ACC112 (cell line): ENCODE results near the gene RPUSD2.
A peak's percentile ranks its signal among the peaks of the same experiment; 100 is the strongest.

Source experiments
- H2AFZ ChIP-seq: fragments of 200-600 bp; sonication (generic); one replicate; pipeline ENCODE4 v1.6.0; 2017; ENCODE audit warnings: antibody characterized with exemption, low read length; ENCODE audit not compliant: unreplicated experiment
- H3K27ac ChIP-seq: fragments of 200-600 bp; sonication (generic); 2 replicates; pipeline ENCODE4 v1.5.1; 2014; ENCODE audit warnings: low read depth, mild to moderate bottlenecking, antibody characterized with exemption, low read length, moderate library complexity
- H3K27me3 ChIP-seq: fragments of 200-600 bp; sonication (generic); 2 replicates; pipeline ENCODE4 v1.6.1; 2014; ENCODE audit warnings: mild to moderate bottlenecking, antibody characterized with exemption, low read length, moderate library complexity, mixed read lengths; ENCODE audit not compliant: insufficient read depth
- H3K36me3 ChIP-seq: fragments of 200-600 bp; sonication (generic); 2 replicates; pipeline ENCODE4 v1.6.1; 2016; ENCODE audit warnings: mild to moderate bottlenecking, antibody characterized with exemption, low read length, moderate library complexity, mixed read lengths; ENCODE audit not compliant: insufficient read depth
- H3K4me1 ChIP-seq: fragments of 200-600 bp; sonication (generic); one replicate; pipeline ENCODE4 v1.6.1; 2016; ENCODE audit warnings: low read length, mixed read lengths; ENCODE audit not compliant: insufficient read depth, unreplicated experiment, control insufficient read depth
- H3K4me3 ChIP-seq: fragments of 200-600 bp; sonication (generic); 2 replicates; pipeline ENCODE4 v1.5.1; 2014; ENCODE audit warnings: mild to moderate bottlenecking, low read depth, low read length
- H3K79me2 ChIP-seq: fragments of 200-600 bp; sonication (generic); one replicate; pipeline ENCODE4 v1.6.0; 2016; ENCODE audit warnings: low read length; ENCODE audit not compliant: control insufficient read depth, unreplicated experiment, insufficient read depth

The RPUSD2 gene

GRCh38 chr15:40545457-40545856 is 23.6 kb upstream of the RPUSD2 start:
- Histone ChIP-seq H3K27me3 (no peaks in the 10 kb centered on the region), H3K27ac (no peak overlapping the region), H3K36me3 (peaks cover 4% of the 10 kb centered on the region; the same call in 1 of the 2 replicates), H3K4me1 (no peaks in the 10 kb centered on the region), H2AFZ (no peak overlapping the region), H3K79me2 (no peaks in the 10 kb centered on the region), H3K4me3 (no peak overlapping the region)

- Histone ChIP-seq H3K27ac (no peak overlapping the region), H3K79me2 (no peaks in the 10 kb centered on the region), H2AFZ (no peak overlapping the region), H3K4me1 (no peaks in the 10 kb centered on the region), H3K27me3 (no peaks in the 10 kb centered on the region), H3K4me3 (no peak overlapping the region), H3K36me3 (peaks cover 4% of the 10 kb centered on the region; the same call in 1 of the 2 replicates)
Observed at GRCh38 chr15:40548610-40549009, 20.5 kb upstream of the RPUSD2 start.

GRCh38 chr15:40549894-40550293 is 19.2 kb upstream of the RPUSD2 start:
- Histone ChIP-seq H2AFZ (no peak overlapping the region), H3K27me3 (no peaks in the 10 kb centered on the region), H3K27ac (no peak overlapping the region), H3K36me3 (peaks cover 4% of the 10 kb centered on the region; the same call in 1 of the 2 replicates), H3K79me2 (no peaks in the 10 kb centered on the region), H3K4me1 (no peaks in the 10 kb centered on the region), H3K4me3 (no peak overlapping the region)

- Histone ChIP-seq H2AFZ (no peak overlapping the region), H3K36me3 (peaks cover 7% of the 10 kb centered on the region; the same call in 1 of the 2 replicates), H3K79me2 (no peaks in the 10 kb centered on the region), H3K27ac (no peak overlapping the region), H3K27me3 (no peaks in the 10 kb centered on the region), H3K4me1 (no peaks in the 10 kb centered on the region), H3K4me3 (no peak overlapping the region)
Observed at GRCh38 chr15:40550341-40551037, 18.6 kb upstream of the RPUSD2 start.

GRCh38 chr15:40554161-40554525 is 15.0 kb upstream of the RPUSD2 start:
- H3K4me3 ChIP-seq: no peak overlapping the region

GRCh38 chr15:40555876-40556275 is 13.2 kb upstream of the RPUSD2 start:
- peaks cover 10% of the 10 kb centered on the region for H3K36me3 ChIP-seq
- no peak overlapping the region for H2AFZ ChIP-seq
- H3K4me1 ChIP-seq: no peaks in the 10 kb centered on the region

More at GRCh38 chr15:40554161-40554525, 15.0 kb upstream of the RPUSD2 start:
- Histone ChIP-seq H3K27me3 (no peaks in the 10 kb centered on the region), H3K4me1 (no peaks in the 10 kb centered on the region), H3K79me2 (no peaks in the 10 kb centered on the region), H3K27ac (no peak overlapping the region), H3K36me3 (peaks cover 14% of the 10 kb centered on the region), H2AFZ (no peak overlapping the region)

DNA sequence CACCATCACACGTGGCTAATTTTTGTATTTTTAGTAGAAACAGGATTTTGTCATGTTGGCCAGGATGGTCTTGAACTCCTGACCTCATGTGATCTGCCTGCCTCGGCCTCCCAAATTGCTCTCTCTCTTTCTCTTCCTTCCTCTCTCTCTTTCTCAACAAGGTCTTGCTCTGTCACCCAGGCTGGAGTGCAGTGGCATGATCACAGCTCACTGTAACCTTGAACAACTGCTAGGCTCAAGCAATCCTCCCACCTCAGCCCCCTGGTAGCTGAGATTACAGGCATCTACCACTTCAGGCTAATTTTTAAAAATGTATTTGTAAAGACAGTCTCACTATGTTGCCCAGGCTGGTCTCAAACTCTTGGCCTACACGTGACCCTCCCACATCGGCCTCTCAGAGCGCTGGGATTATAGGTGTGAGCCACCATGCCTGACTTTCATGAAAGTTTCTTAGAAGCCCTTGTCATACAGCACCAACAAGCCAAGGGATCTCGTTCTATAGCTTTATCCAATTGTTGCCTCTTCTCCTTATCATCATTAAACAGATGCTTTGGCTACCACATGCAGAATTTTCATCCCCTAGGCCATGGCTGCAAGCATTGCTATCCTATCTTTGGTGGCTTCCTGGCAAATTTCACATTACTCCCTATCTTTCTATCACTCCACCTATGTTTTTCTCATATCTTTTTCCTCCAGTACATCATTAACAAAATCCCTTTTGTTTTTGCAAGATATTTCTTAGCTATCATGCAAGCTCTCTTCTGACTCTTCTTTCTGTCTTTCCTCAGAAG is 10.0 kb upstream of the RPUSD2 start:
- Histone ChIP-seq H3K27ac (no peak overlapping the region), H3K4me1 (peaks cover 4% of the 10 kb centered on the region), H3K36me3 (peaks cover 10% of the 10 kb centered on the region), H3K79me2 (peaks cover 9% of the 10 kb centered on the region), H3K4me3 (no peak overlapping the region), H2AFZ (no peak overlapping the region), H3K27me3 (no peaks in the 10 kb centered on the region)

More at GRCh38 chr15:40555876-40556275, 13.2 kb upstream of the RPUSD2 start:
- Histone ChIP-seq H3K27ac (no peak overlapping the region), H3K4me3 (no peak overlapping the region), H3K79me2 (no peaks in the 10 kb centered on the region), H3K27me3 (no peaks in the 10 kb centered on the region)

- Histone ChIP-seq H3K4me3 (no peak overlapping the region), H3K36me3 (no peaks in the 10 kb centered on the region), H3K27ac (no peak overlapping the region), H2AFZ (no peak overlapping the region), H3K4me1 (peaks cover 4% of the 10 kb centered on the region), H3K79me2 (peaks cover 13% of the 10 kb centered on the region), H3K27me3 (no peaks in the 10 kb centered on the region)
Observed at GRCh38 chr15:40562691-40563090, 6.4 kb upstream of the RPUSD2 start.

DNA sequence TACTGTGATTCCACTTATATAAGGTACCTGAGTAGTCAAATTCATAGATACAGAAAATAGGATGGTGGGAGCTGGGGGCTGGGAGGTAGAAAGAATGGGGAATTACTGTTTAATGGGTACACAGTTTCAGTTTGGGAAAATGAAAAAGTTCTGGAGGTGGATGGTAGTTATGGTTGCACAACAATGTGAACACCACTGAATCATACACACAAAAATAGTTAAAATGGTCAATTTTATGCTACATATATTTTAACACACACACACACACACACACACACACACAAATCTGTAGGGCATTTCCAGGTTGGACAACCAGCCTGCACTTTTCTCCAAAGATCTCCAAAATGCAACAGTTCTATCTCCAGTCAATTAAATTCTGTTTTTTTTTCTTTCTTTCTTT is 5.7 kb upstream of the RPUSD2 start:
- Histone ChIP-seq H3K4me3 (peak overlapping the region; percentile 89; the same call in 1 of the 2 replicates), H3K4me1 (peaks cover 4% of the 10 kb centered on the region), H3K36me3 (no peaks in the 10 kb centered on the region), H3K79me2 (peaks cover 13% of the 10 kb centered on the region), H2AFZ (no peak overlapping the region), H3K27ac (no peak overlapping the region), H3K27me3 (no peaks in the 10 kb centered on the region)

DNA sequence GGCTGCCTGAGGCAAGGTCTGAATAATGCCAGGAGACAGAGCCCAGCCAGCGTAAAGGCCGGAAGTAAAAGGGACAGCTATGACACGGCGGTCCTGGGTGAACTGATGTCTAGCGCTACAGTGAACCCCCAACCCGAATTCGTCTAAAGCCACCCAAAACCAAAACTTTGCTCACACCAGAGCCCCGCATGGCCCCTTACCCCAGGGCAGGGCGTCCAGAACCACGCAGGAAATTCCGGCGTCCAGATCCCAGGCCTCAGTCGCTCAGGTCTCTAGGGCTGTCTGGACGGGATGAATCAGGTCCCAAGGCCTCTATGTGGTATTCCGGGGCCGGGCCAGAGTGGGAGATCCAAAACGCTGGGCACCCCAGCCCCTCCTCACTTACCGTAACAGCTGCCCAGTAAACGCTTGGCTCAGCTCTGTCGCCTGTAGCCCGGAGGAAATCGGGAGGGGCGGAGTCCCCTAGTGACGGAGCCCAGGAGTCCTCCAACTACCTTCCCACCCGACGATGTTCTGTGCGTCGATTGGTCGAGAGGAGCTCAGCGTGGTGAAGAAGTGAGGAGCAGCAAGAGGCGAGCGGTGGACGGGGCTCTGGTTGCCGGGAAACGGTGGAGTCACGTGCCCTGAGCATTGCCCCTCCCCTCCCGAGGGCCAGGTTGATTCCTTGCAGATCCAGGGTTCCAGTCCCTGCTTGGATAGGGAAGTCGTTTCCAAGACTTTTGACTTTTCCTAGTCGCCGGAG is 4.3 kb upstream of the RPUSD2 start, which contains the start of gene CCDC32:
Gene CCDC32, minus strand, starts transcription at position 452 of the 742 bp plus-strand sequence. CDS start 2,027 bp downstream, outside the sequence.
- H3K27ac ChIP-seq: peak within 1 kb of the TSS; percentile 66
- no peaks in the 10 kb centered on the region for H3K36me3 ChIP-seq
- peak within 1 kb of the TSS; percentile 89 for H3K4me3 ChIP-seq
- peaks cover 4% of the 10 kb centered on the region for H3K4me1 ChIP-seq
- H3K27me3 ChIP-seq: no peaks in the 10 kb centered on the region
- H3K79me2 ChIP-seq: peaks cover 18% of the 10 kb centered on the region
- H2AFZ ChIP-seq: peak within 1 kb of the TSS; percentile 90
